Natural killer cell treated with Interleukin-12 subunit alpha and Interleukin-12 subunit beta and Interleukin-15 and Interleukin-18, amount 100 ng/mL, for 72 hours (primary cell): ENCODE measurements around the gene CDCA3. TPM values are rescaled to one million over a fixed set of nuclear protein-coding genes. Genes with fewer than 3 reads are reported as not detected.

Source experiments
- total RNA-seq, 2 donors: library from RNA; stranded (reverse); gene quantifications; one replicate each; pipeline ENCODE4 v1.2.3, GENCODE V29; 2022

Gene CDCA3
- total RNA-seq, 2 donors from 2014 or later = 40.7 to 105 TPM

Other genes starting within 250 kb of the CDCA3 start
- 100 to 1,000 TPM; 239 to 352 TPM for gene CHD4, start 243.9 kb downstream of the CDCA3 start, total RNA-seq
- 10 to 100 TPM in 1 of 2 donors, 1 to 10 TPM in 1; 5.6 to 10.6 TPM for gene LPAR5, start 215.3 kb downstream of the CDCA3 start, total RNA-seq
- gene ACRBP, start 203.9 kb downstream of the CDCA3 start, total RNA-seq = 1 to 10 TPM in 1 of 2 donors, under 1 TPM in 1; 0.98 to 2.1 TPM
- gene ING4, start 188.2 kb downstream of the CDCA3 start, total RNA-seq = 10 to 100 TPM; 13.0 to 16.7 TPM
- 10 to 100 TPM; 81.1 to 90.0 TPM for gene ZNF384, start 161.9 kb downstream of the CDCA3 start, total RNA-seq
- under 1 TPM in 1 of 2 donors, not detected in 1; 0.17 TPM for gene PIANP, start 150.5 kb downstream of the CDCA3 start, total RNA-seq
- gene COPS7A, start 127.2 kb downstream of the CDCA3 start, total RNA-seq = 10 to 100 TPM; 49.6 to 60.6 TPM
- 100 to 1,000 TPM in 1 of 2 donors, 10 to 100 TPM in 1; 98.3 to 124 TPM for gene MLF2, start 98.1 kb downstream of the CDCA3 start, total RNA-seq
- gene PTMS, start 84.9 kb downstream of the CDCA3 start, total RNA-seq = 10 to 100 TPM; 50.4 to 93.8 TPM
- gene LAG3, start 78.8 kb downstream of the CDCA3 start, total RNA-seq = 100 to 1,000 TPM in 1 of 2 donors, 10 to 100 TPM in 1; 78.2 to 365 TPM
- gene CD4, start 61.8 kb downstream of the CDCA3 start, total RNA-seq = 1 to 10 TPM in 1 of 2 donors, under 1 TPM in 1; 0.43 to 5.4 TPM
- gene GPR162, start 29.5 kb downstream of the CDCA3 start, total RNA-seq = not detected
- 1 to 10 TPM in 1 of 2 donors, not detected in 1; 1.3 TPM for gene P3H3, start 22.9 kb downstream of the CDCA3 start, total RNA-seq
- not detected for gene GNB3, start 10.4 kb downstream of the CDCA3 start, total RNA-seq
- gene USP5, start 864 bp upstream of the CDCA3 start, total RNA-seq = 100 to 1,000 TPM in 1 of 2 donors, 10 to 100 TPM in 1; 91.7 to 105 TPM
- 1,000 to 10,000 TPM; 1,157 to 1,903 TPM for gene TPI1, start 16.2 kb upstream of the CDCA3 start, total RNA-seq
- gene SPSB2, start 22.0 kb upstream of the CDCA3 start, total RNA-seq = 1 to 10 TPM; 6.0 to 6.9 TPM
- gene LRRC23, start 53.5 kb upstream of the CDCA3 start, total RNA-seq = 1 to 10 TPM; 3.2 to 7.1 TPM
- gene ENO2, start 63.3 kb upstream of the CDCA3 start, total RNA-seq = 100 to 1,000 TPM; 151 to 158 TPM
- 10 to 100 TPM; 36.5 to 62.2 TPM for gene ATN1, start 76.7 kb upstream of the CDCA3 start, total RNA-seq
- not detected for gene RNU7-1, start 92.5 kb upstream of the CDCA3 start, total RNA-seq
- 100 to 1,000 TPM in 1 of 2 donors, 10 to 100 TPM in 1; 89.7 to 106 TPM for gene C12orf57, start 92.7 kb upstream of the CDCA3 start, total RNA-seq
- 100 to 1,000 TPM in 1 of 2 donors, 10 to 100 TPM in 1; 71.6 to 131 TPM for gene PTPN6, start 100.1 kb upstream of the CDCA3 start, total RNA-seq
- gene PHB2, start 119.4 kb upstream of the CDCA3 start, total RNA-seq = 100 to 1,000 TPM; 227 to 350 TPM
- gene EMG1, start 119.6 kb upstream of the CDCA3 start, total RNA-seq = 100 to 1,000 TPM in 1 of 2 donors, 10 to 100 TPM in 1; 74.9 to 141 TPM
- gene LPCAT3, start 167.2 kb upstream of the CDCA3 start, total RNA-seq = 10 to 100 TPM; 25.4 to 31.9 TPM
- gene C1S, start 209.4 kb upstream of the CDCA3 start, total RNA-seq = 1 to 10 TPM; 1.3 to 4.3 TPM
- 1 to 10 TPM; 1.6 to 1.7 TPM for gene C1R, start 241.2 kb upstream of the CDCA3 start, total RNA-seq